Right lobe of liver (tissue), 4 donors: Measurements from ENCODE around the gene LYG1.

Source experiments
- POLR2A ChIP-seq: fragments of 450-650 bp; IDR thresholded peaks from one replicate; pipeline ENCODE4 v1.6.1; 2017; ENCODE audit warnings: antibody characterized with exemption, mild to moderate bottlenecking
- TF ChIP-seq, protein P1 (sequence below), 4 donors: fragments of 200-600 bp in 3 of 4; fragments of 450-650 bp in 1 of 4; IDR thresholded peaks; one replicate each; pipeline versions ENCODE4 v1.5.1 to v1.8.0; 2016 to 2022; ENCODE audit warnings: antibody characterized with exemption in 4 of 4, mild to moderate bottlenecking in 2 of 4
- donor health status: DM: no; HTN: no; CAD: no.
- donor health status: DM: no; HTN: no; CAD: no.
- donor health status: DM: no; HTN: yes; CAD: no.

DNA sequence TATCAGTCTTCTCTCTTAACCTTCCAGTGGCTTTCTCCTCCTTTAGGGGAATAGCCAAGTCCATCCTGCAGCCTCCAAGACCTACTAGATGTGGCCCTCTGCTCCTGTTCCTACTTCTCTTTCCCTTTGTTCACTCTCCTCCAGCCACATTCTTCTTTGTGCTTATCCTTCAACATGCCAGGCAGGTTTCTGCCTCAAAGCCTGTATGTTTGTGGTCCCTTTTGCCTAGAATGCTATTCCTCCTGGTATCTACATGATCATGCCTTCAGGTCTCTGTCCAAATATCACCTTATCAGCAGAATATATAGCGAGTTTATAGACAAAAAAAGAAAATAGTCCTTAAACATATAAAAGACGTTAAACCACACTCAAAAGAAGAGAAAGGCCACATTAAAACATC lies 51.0 kb downstream of the LYG1 start:
- TF ChIP-seq POLR2A = no peak
- TF ChIP-seq, protein P1, sequence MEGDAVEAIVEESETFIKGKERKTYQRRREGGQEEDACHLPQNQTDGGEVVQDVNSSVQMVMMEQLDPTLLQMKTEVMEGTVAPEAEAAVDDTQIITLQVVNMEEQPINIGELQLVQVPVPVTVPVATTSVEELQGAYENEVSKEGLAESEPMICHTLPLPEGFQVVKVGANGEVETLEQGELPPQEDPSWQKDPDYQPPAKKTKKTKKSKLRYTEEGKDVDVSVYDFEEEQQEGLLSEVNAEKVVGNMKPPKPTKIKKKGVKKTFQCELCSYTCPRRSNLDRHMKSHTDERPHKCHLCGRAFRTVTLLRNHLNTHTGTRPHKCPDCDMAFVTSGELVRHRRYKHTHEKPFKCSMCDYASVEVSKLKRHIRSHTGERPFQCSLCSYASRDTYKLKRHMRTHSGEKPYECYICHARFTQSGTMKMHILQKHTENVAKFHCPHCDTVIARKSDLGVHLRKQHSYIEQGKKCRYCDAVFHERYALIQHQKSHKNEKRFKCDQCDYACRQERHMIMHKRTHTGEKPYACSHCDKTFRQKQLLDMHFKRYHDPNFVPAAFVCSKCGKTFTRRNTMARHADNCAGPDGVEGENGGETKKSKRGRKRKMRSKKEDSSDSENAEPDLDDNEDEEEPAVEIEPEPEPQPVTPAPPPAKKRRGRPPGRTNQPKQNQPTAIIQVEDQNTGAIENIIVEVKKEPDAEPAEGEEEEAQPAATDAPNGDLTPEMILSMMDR (IDR thresholded peaks at IDR 0.05) = no peak
